Psoas muscle (tissue), 8 donors: ENCODE data around the gene PRRX1. TPM values are rescaled to one million over a fixed set of nuclear protein-coding genes. Genes with fewer than 3 reads are reported as not detected.

Source experiments
- ATAC-seq, 4 donors: fragments of 200-7000 bp; cut with Tn5 transposase; one replicate each; pipeline ENCODE4 v1.9.1; 2020; ENCODE audit warnings: moderate library complexity in 3 of 4, mild to moderate bottlenecking in 2 of 4
- DNase-seq, 2 donors: peaks; one replicate each; pipeline ENCODE4 v3.0.0-alpha.2; 2020
- H3K27ac ChIP-seq: fragments of 200-600 bp; one replicate; pipeline ENCODE4 v1.8.0; 2022
- H3K27me3 ChIP-seq, 3 donors: fragments of 200-600 bp in 1 of 3; one replicate each; pipeline versions ENCODE4 v1.6.1 to v1.8.0; 2013 to 2022; ENCODE audit warnings: low read length in 2 of 3, mild to moderate bottlenecking in 2 of 3, moderate library complexity in 1 of 3; ENCODE audit not compliant: insufficient read depth in 3 of 3
- H3K36me3 ChIP-seq, 2 donors: fragments of 200-600 bp in 1 of 2; one replicate each; pipeline versions ENCODE4 v1.6.1 to v1.8.0; 2013 to 2022; ENCODE audit warnings: low read depth in 1 of 2, mild to moderate bottlenecking in 1 of 2, moderate library complexity in 1 of 2; ENCODE audit not compliant: insufficient read depth in 1 of 2
- H3K4me1 ChIP-seq: fragments of 200-600 bp; one replicate; pipeline ENCODE4 v1.8.0; 2022
- H3K4me3 ChIP-seq: fragments of 200-600 bp; one replicate; pipeline ENCODE4 v1.8.0; 2022; ENCODE audit warnings: mild to moderate bottlenecking
- H3K9me3 ChIP-seq: fragments of 200-600 bp; one replicate; pipeline ENCODE4 v1.8.0; 2022
- CTCF ChIP-seq: fragments of 200-600 bp; IDR thresholded peaks from one replicate; pipeline ENCODE4 v1.8.0; 2022; ENCODE audit warnings: antibody characterized with exemption
- WGBS, 3 donors: extraction: QIAGEN DNeasy Blood & Tissue Kit; methylation state at CpG; one replicate each; pipeline versions ENCODE4 v1.1.6 to v1.1.7; 2013; 5-methylcytosine and 5-hydroxymethylcytosine counted together
- intact Hi-C, 2 donors: fragments of 100-400 bp; cut with DNase I; formaldehyde crosslinking; loops; one replicate each; pipeline versions ENCODE4 v1.11.0 to v1.14.2; 2022
- polyA plus RNA-seq, 3 donors: library from polyadenylated mRNA; stranded (reverse); fragments of 200-250 nt; gene quantifications; one replicate each; pipeline ENCODE4 v1.2.3, GENCODE V29; 2013
- total RNA-seq, 4 donors: library from RNA; stranded (reverse); fragmentation: NEBNext Ultra II Directional in 2 of 4; extraction: Animal tissue kit (Norgen Biotek cat#: 25700) in 2 of 4; gene quantifications; one replicate each; pipeline versions ENCODE4 v1.2.1 to v1.2.4, GENCODE V29; 2021 to 2023
- donor health status: healthy with polysubstance abuse.
- donor health status: DM: no; HTN: no; CAD: no; lungs with moderate emphysema.
- donor health status: Bipolar disorder and iron deficiency.
- donor health status: healthy.
- donor health status: DM: yes; HTN: yes; CAD: no.
- donor health status: DM: no; HTN: no; CAD: no.
- donor health status: DM: no; HTN: no; CAD: no.
- donor health status: DM: yes; HTN: yes; CAD: no.

Gene PRRX1
- total and polyA plus RNA-seq, 7 donors, result 27.7 to 256 (median 64.1) TPM

- WGBS, 3 donors, result 64 to 73% (median 67%) methylated on average over 6 of the region's 6 CpGs
- DNase-seq, result no peak
- Histone ChIP-seq H3K9me3 (no peaks in the 10 kb centered on the region), H3K27ac (peak overlapping the region; percentile 97), H3K4me1 (peaks cover 55% of the 10 kb centered on the region), H3K27me3 (no peaks in the 10 kb centered on the region), H3K36me3 (peaks cover 0 to 23% of the 10 kb centered on the region in 2 donors), H3K4me3 (peak overlapping the region; percentile 48)
- intact Hi-C loops, result loop anchor here (5.0 to 10.0 kb wide), 3 partner anchors 38 to 196 kb away; partner anchors contain the start of gene GORAB (in 1 of the 2)
- TF ChIP-seq CTCF, result no peak
- peak in 2 of 4 donors; percentile 3 to 12 for ATAC-seq
These were observed 66.5 kb downstream of the PRRX1 start for GRCh38 chr1:170730438-170730837.

- Histone ChIP-seq H3K27ac (peak overlapping the region; percentile 97), H3K4me1 (peaks cover 65% of the 10 kb centered on the region), H3K9me3 (no peaks in the 10 kb centered on the region), H3K4me3 (peak overlapping the region; percentile 48), H3K27me3 (no peaks in the 10 kb centered on the region), H3K36me3 (peaks cover 0 to 14% of the 10 kb centered on the region in 2 donors)
- ATAC-seq (no peak), DNase-seq (no peak)
- intact Hi-C loops, result loop anchor here (2.0 to 10.0 kb wide), 4 partner anchors 39 to 197 kb away; partner anchors contain the start of gene GORAB (in 1 of the 2)
- TF ChIP-seq CTCF, result no peak
- 51 to 65% (median 52%) methylated on average over 4 of the region's 4 CpGs for WGBS, 3 donors
These were observed 67.8 kb downstream of the PRRX1 start for GRCh38 chr1:170731566-170732251.

GRCh38 chr1:170732252-170732588 is 68.3 kb downstream of the PRRX1 start:
- peak overlapping the region; percentile 97 for H3K27ac ChIP-seq
- no peaks in the 10 kb centered on the region for H3K27me3 ChIP-seq
- H3K4me3 ChIP-seq, result peak overlapping the region; percentile 48
- intact Hi-C loops, result loop anchor here (2.0 to 10.0 kb wide), 4 partner anchors 40 to 197 kb away; partner anchors contain the start of gene GORAB (in 1 of the 2)
- no peak for TF ChIP-seq CTCF
- ATAC-seq, result peak; percentile 26 to 37 (median 31)
- H3K36me3 ChIP-seq, result peaks cover 0 to 14% of the 10 kb centered on the region in 2 donors
- H3K4me1 ChIP-seq, result peaks cover 68% of the 10 kb centered on the region
- no peak for DNase-seq
- no peaks in the 10 kb centered on the region for H3K9me3 ChIP-seq
- WGBS, 3 donors, result 7 to 16% (median 13%) methylated on average over 2 of the region's 2 CpGs

- Histone ChIP-seq H3K4me3 (peak overlapping the region; percentile 48), H3K27me3 (no peaks in the 10 kb centered on the region), H3K27ac (peak overlapping the region; percentile 97), H3K36me3 (peaks cover 0 to 12% of the 10 kb centered on the region in 2 donors), H3K9me3 (no peaks in the 10 kb centered on the region), H3K4me1 (peaks cover 56% of the 10 kb centered on the region)
- intact Hi-C loops, result loop anchor here (5.0 to 10.0 kb wide), 3 partner anchors 42 to 200 kb away; partner anchors contain the start of gene GORAB (in 1 of the 2)
- DNase-seq (no peak), ATAC-seq (peak; percentile 46 to 73 (median 64))
- WGBS, 3 donors, result 17 to 28% (median 21%) methylated on average over 2 of the region's 2 CpGs
- no peak for TF ChIP-seq CTCF
These were observed 70.7 kb downstream of the PRRX1 start for GRCh38 chr1:170734412-170735175.
